A549 (cell line): ENCODE data around the gene RHOC. TPM values are rescaled to one million over a fixed set of nuclear protein-coding genes. Genes with fewer than 3 reads are reported as not detected.
A peak's percentile ranks its signal among the peaks of the same experiment; 100 is the strongest.

Experiments used
- ATAC-seq, 2 experiments: fragments of 200-7000 bp in 1 of 2; fragments of >200 bp in 1 of 2; cut with Nextera tagmentation in 1 of 2; cut with Tn5 transposase in 1 of 2; 3 replicates each; pipeline versions ENCODE4 v1.8.0 to v1.9.1; 2018 to 2020; ENCODE audit warnings: mild to moderate bottlenecking in 1 of 2, moderate library complexity in 1 of 2
- CTCF ChIA-PET: fragments of 300-600 bp; sonication (Branson Sonifier 250); formaldehyde crosslinking; extraction: SDS; loops from one replicate; lab custom pipeline; 2021; ENCODE audit warnings: antibody characterized with exemption, inconsistent platforms; lab: Yijun Ruan, JAX
- POLR2A ChIA-PET: fragments of 350-600 bp; formaldehyde crosslinking; extraction: SDS; loops from one replicate; lab custom pipeline; 2021; ENCODE audit warnings: antibody characterized with exemption, inconsistent platforms; lab: Yijun Ruan, JAX
- DNase-seq, 2 experiments: peaks; one replicate each; pipeline versions ENCODE4 v3.0.0 to v3.0.0-alpha.2; 2011 to 2016; ENCODE audit warnings: low read depth in 1 of 2, low spot score in 1 of 2
- FAIRE-seq: peaks from 2 replicates; lab custom pipeline; 2011; peaks lifted over from hg19 to GRCh38; lab: Jason Lieb, UNC
- H3K27ac ChIP-seq, 2 experiments: fragments of >200 bp; sonication (Bioruptor Twin); formaldehyde crosslinking; 3 replicates each; pipeline ENCODE4 v1.5.1; 2016 to 2017
- H3K4me1 ChIP-seq: fragments of >200 bp; sonication (Bioruptor Twin); formaldehyde crosslinking; 3 replicates; pipeline ENCODE4 v1.6.1; 2016
- H3K4me2 ChIP-seq: fragments of >200 bp; sonication (Bioruptor Twin); formaldehyde crosslinking; 3 replicates; pipeline ENCODE4 v1.6.1; 2016
- H3K4me3 ChIP-seq: fragments of >200 bp; sonication (Bioruptor Twin); formaldehyde crosslinking; 3 replicates; pipeline ENCODE4 v1.5.1; 2016
- H3K9me3 ChIP-seq: fragments of >200 bp; sonication (Bioruptor Twin); formaldehyde crosslinking; 3 replicates; pipeline ENCODE4 v1.6.1; 2016
- ATOH8 ChIP-seq: fragments of 250-450 bp; sonication (Bioruptor Pico); IDR thresholded peaks from 2 replicates; pipeline ENCODE4 v1.5.0; 2020; ENCODE audit warnings: low read depth, mild to moderate bottlenecking, moderate library complexity
- CHD4 ChIP-seq: fragments of 200-600 bp; sonication (generic); IDR thresholded peaks from 2 replicates; pipeline ENCODE4 v1.6.1; 2016; ENCODE audit warnings: antibody characterized with exemption, mild to moderate bottlenecking, borderline replicate concordance
- EP300 ChIP-seq, 2 experiments: fragments of >200 bp; sonication (Bioruptor Twin); formaldehyde crosslinking; IDR thresholded peaks; 2 replicates in 1 of 2; 3 replicates in 1 of 2; pipeline ENCODE4 v1.6.1; 2016 to 2017
- ESRRA ChIP-seq: fragments of 150-350 bp; IDR thresholded peaks from 2 replicates; pipeline ENCODE4 v1.6.1; 2014; ENCODE audit warnings: mild to moderate bottlenecking, low read length, borderline replicate concordance
- HEYL ChIP-seq: fragments of 250-450 bp; sonication (Bioruptor Pico); IDR thresholded peaks from 2 replicates; pipeline ENCODE4 v1.8.0; 2021; ENCODE audit warnings: mild to moderate bottlenecking, moderate library complexity
- HOXB13 ChIP-seq: fragments of 250-450 bp; sonication (Bioruptor Pico); IDR thresholded peaks from 2 replicates; pipeline ENCODE4 v1.5.0; 2020; ENCODE audit warnings: low read depth, mild to moderate bottlenecking, moderate library complexity
- JUN ChIP-seq, 2 experiments: fragments of >200 bp; sonication (Bioruptor Twin); formaldehyde crosslinking; IDR thresholded peaks; 2 replicates in 1 of 2; 3 replicates in 1 of 2; pipeline ENCODE4 v1.6.1; 2016 to 2017
- JUNB ChIP-seq: fragments of >200 bp; sonication (Bioruptor Twin); formaldehyde crosslinking; IDR thresholded peaks from 2 replicates; pipeline ENCODE4 v1.6.1; 2016
- KDM1A ChIP-seq: fragments of 200-600 bp; sonication (generic); IDR thresholded peaks from 2 replicates; pipeline ENCODE4 v1.6.1; 2016; ENCODE audit warnings: low read depth, mild to moderate bottlenecking
- MAFK ChIP-seq: fragments of 450-650 bp; IDR thresholded peaks from 2 replicates; pipeline ENCODE4 v1.6.1; 2014; ENCODE audit not compliant: partially characterized antibody
- PHF8 ChIP-seq: fragments of 200-600 bp; sonication (generic); IDR thresholded peaks from 2 replicates; pipeline ENCODE4 v1.6.1; 2016; ENCODE audit warnings: low read depth, mild to moderate bottlenecking, antibody characterized with exemption, moderate library complexity, borderline replicate concordance
- POLR2A ChIP-seq: IDR thresholded peaks from 2 replicates; pipeline ENCODE4 v1.6.1; 2012; ENCODE audit warnings: mild to moderate bottlenecking, low read length
- RARB ChIP-seq: fragments of 250-450 bp; sonication (Bioruptor Pico); IDR thresholded peaks from 2 replicates; pipeline ENCODE4 v1.8.0; 2021; ENCODE audit warnings: mild to moderate bottlenecking, moderate library complexity
- RFX5 ChIP-seq: fragments of 450-650 bp; IDR thresholded peaks from 2 replicates; pipeline ENCODE4 v1.7.1; 2014; ENCODE audit warnings: antibody characterized with exemption, mild to moderate bottlenecking, moderate library complexity
- ZC3H11A ChIP-seq: fragments of 450-650 bp; IDR thresholded peaks from 2 replicates; pipeline ENCODE4 v1.6.1; 2014; ENCODE audit warnings: antibody characterized with exemption, mild to moderate bottlenecking
- ZFP36 ChIP-seq: fragments of 450-650 bp; IDR thresholded peaks from 2 replicates; pipeline ENCODE4 v1.6.1; 2014; ENCODE audit warnings: borderline replicate concordance; ENCODE audit not compliant: partially characterized antibody
- WGBS: methylation state at CpG from one replicate; pipeline ENCODE4 v1.1.6; 2017; ENCODE audit errors: missing lambda C conversion rate; 5-methylcytosine and 5-hydroxymethylcytosine counted together
- polyA minus RNA-seq: library from RNA; depleted of rRNA, polyadenylated mRNA; stranded (reverse); fragments of >200 nt; gene quantifications from 2 replicates; pipeline ENCODE4 v1.2.3, GENCODE V29; 2011; rRNA and poly(A)+ RNA removed
- polyA plus RNA-seq, 4 experiments: library from polyadenylated mRNA; depleted of rRNA in 3 of 4; stranded (reverse); fragments of >200 nt; fragmentation: RNase III in 1 of 4; extraction: RNeasy Plus Mini Kit Qiagen cat#74134 plus additional on column Dnase treatment in 1 of 4; gene quantifications; 2 replicates in 3 of 4; 3 replicates in 1 of 4; pipeline ENCODE4 v1.2.3, GENCODE V29; 2011 to 2017
- TF ChIP-seq, protein P1 (sequence below): fragments of >200 bp; sonication (Bioruptor Twin); formaldehyde crosslinking; IDR thresholded peaks from 3 replicates; pipeline ENCODE4 v1.6.1; 2016
- TF ChIP-seq, protein P2 (sequence below): IDR thresholded peaks from 2 replicates; pipeline ENCODE4 v1.6.1; 2012

Gene RHOC
- polyA plus RNA-seq (2011; rRNA removed): 255 and 321 TPM in 2 replicates
- 480 and 593 TPM in 2 replicates for polyA plus RNA-seq (2012; cell fraction: cytosol; rRNA removed)
- 262 and 310 TPM in 2 replicates for polyA plus RNA-seq (2012; cell fraction: nucleus; rRNA removed)
- polyA plus RNA-seq (2017; fragmentation: RNase III; extraction: RNeasy Plus Mini Kit Qiagen cat#74134 plus additional on column Dnase treatment): 278 to 298 TPM (median 296 TPM) in 3 replicates
- 246 and 323 TPM in 2 replicates for polyA minus RNA-seq

GRCh38 chr1:112706505-112707220, at the start of gene RHOC:
TSS of gene RHOC (minus strand) at chr1:112707127. CDS start at chr1:112703799, 3,328 bp downstream.
- peak; percentile 70 to 76 for ATAC-seq
- ChIA-PET CTCF (interaction anchor here (1.2 to 18.0 kb wide), 3 partner anchors 69 to 316 kb away, joined by 3 to 576 read pairs (median 17); no protein-coding TSS in a partner anchor), POLR2A (interaction anchor here (0.5 to 1.8 kb wide), 6 partner anchors 9 to 705 kb away, joined by 3 to 9 read pairs (median 4); partner anchors contain the start of genes CAPZA1, MOV10 and PPM1J)
- no peak for FAIRE-seq
- TF ChIP-seq MAFK: no peak
- TF ChIP-seq POLR2A: peak; percentile 62
- TF ChIP-seq PHF8: no peak
- TF ChIP-seq JUN (IDR thresholded peaks at IDR 0.05): peak in 1 of 2 experiments; percentile 64; a peak in 3 of 5 replicates
- TF ChIP-seq, protein P1, sequence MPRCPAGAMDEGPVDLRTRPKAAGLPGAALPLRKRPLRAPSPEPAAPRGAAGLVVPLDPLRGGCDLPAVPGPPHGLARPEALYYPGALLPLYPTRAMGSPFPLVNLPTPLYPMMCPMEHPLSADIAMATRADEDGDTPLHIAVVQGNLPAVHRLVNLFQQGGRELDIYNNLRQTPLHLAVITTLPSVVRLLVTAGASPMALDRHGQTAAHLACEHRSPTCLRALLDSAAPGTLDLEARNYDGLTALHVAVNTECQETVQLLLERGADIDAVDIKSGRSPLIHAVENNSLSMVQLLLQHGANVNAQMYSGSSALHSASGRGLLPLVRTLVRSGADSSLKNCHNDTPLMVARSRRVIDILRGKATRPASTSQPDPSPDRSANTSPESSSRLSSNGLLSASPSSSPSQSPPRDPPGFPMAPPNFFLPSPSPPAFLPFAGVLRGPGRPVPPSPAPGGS: no peak; the same call in 2 of the 3 replicates
- peaks cover 38% of the 10 kb centered on the region for H3K4me1 ChIP-seq
- H3K27ac ChIP-seq: peak within 1 kb of the TSS; percentile 98 to 100
- 0% methylated on average over 1 of the region's 61 CpGs for WGBS
- H3K9me3 ChIP-seq: no peaks in the 10 kb centered on the region
- H3K4me2 ChIP-seq: peak within 1 kb of the TSS; percentile 94
- H3K4me3 ChIP-seq: peak within 1 kb of the TSS; percentile 99
- peak in 1 of 2 experiments; percentile 56 for DNase-seq

GRCh38 chr1:112754116-112754628, 47.2 kb upstream of the RHOC start:
- WGBS: 0% methylated on average over 1 of the region's 1 CpG
- Histone ChIP-seq H3K9me3 (no peaks in the 10 kb centered on the region), H3K27ac (no peak overlapping the region), H3K4me1 (no peaks in the 10 kb centered on the region), H3K4me2 (no peak overlapping the region), H3K4me3 (no peak overlapping the region)
- FAIRE-seq: no peak
- no peak for ATAC-seq
- no peak for TF ChIP-seq RFX5
- TF ChIP-seq ESRRA: no peak
- no peak for TF ChIP-seq ZC3H11A
- no peak for TF ChIP-seq EP300 (IDR thresholded peaks at IDR 0.05)
- TF ChIP-seq JUNB: no peak
- TF ChIP-seq HEYL (CRISPR knock-in tag): no peak
- TF ChIP-seq ZFP36: no peak
- TF ChIP-seq HOXB13 (CRISPR knock-in tag): no peak
- TF ChIP-seq ATOH8 (CRISPR knock-in tag): no peak
- TF ChIP-seq CHD4: no peak
- DNase-seq: no peak
- POLR2A ChIA-PET: no interaction called here
- CTCF ChIA-PET: interaction anchor here (1.0 to 1.5 kb wide), 4 partner anchors 10 to 39 kb away, joined by 3 to 4 read pairs (median 3); partner anchors contain the start of gene PPM1J

DNA sequence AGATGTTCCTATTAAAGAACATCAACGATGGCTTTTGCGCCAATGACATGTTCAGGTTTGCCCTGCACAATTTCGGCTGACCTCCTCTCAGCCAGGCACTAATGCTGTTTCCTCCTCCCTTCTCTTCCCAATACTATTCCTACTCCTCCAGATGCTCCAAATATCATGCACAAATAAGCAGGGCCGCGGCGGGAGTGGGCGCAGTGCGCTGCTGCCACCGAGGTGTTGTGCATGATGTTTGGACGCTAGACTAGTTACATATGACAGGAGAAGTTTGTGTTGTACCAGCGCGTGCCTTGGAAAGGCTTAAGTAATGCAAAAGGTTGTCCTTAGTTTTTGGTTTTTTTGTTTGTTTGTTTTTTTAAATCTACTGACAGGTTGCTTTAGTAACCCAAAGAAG, 41.5 kb upstream of the RHOC start:
- POLR2A ChIA-PET: no interaction called here
- no peak for TF ChIP-seq EP300 (IDR thresholded peaks at IDR 0.05)
- no peak for TF ChIP-seq JUN (IDR thresholded peaks at IDR 0.05)
- TF ChIP-seq, protein P2, sequence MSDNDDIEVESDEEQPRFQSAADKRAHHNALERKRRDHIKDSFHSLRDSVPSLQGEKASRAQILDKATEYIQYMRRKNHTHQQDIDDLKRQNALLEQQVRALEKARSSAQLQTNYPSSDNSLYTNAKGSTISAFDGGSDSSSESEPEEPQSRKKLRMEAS: no peak
- TF ChIP-seq, protein P1: no peak
- no peak for TF ChIP-seq KDM1A
- no peak for TF ChIP-seq RARB (CRISPR knock-in tag)
- TF ChIP-seq ESRRA: no peak
- CTCF ChIA-PET: interaction anchor here (1.3 kb wide), 1 partner anchor 32 kb away, joined by 7 read pairs; the partner anchor contains the start of gene PPM1J
- Histone ChIP-seq H3K4me2 (no peak overlapping the region), H3K9me3 (no peaks in the 10 kb centered on the region), H3K27ac (no peak overlapping the region), H3K4me1 (no peaks in the 10 kb centered on the region), H3K4me3 (no peak overlapping the region)
- WGBS: 80% methylated on average over 12 of the region's 12 CpGs
- ATAC-seq (no peak), DNase-seq (no peak), FAIRE-seq (no peak)
